ENCODE measurements around the gene NCS1.

Gene NCS1

GRCh38 chr9:130142056-130142455 lies 30.1 kb upstream of the NCS1 start:
- TF ChIP-seq FOXP2 (optimal IDR thresholded peaks at IDR 0.05; ENCODE audit: borderline replicate concordance, extremely low read depth, extremely low read length, insufficient read depth) (no peak), REST (IDR thresholded peaks at IDR 0.05; ENCODE audit: insufficient read depth in 1 of 2, low read depth in 2 of 2, low read length in 2 of 2) (no peak), POLR2AphosphoS5 (IDR thresholded peaks at IDR 0.05; ENCODE audit: low read depth, low read length) (no peak), SIN3A (IDR thresholded peaks at IDR 0.05; ENCODE audit: borderline replicate concordance, insufficient read depth, low read length) (no peak), TAF1 (IDR thresholded peaks at IDR 0.05; ENCODE audit: borderline replicate concordance, insufficient read depth, low read length) (no peak)

GRCh38 chr9:130142641-130143040 lies 29.6 kb upstream of the NCS1 start:
- TF ChIP-seq REST (IDR thresholded peaks at IDR 0.05; ENCODE audit: insufficient read depth in 1 of 2, low read depth in 2 of 2, low read length in 2 of 2) = no peak
- no peak for TF ChIP-seq SIN3A (IDR thresholded peaks at IDR 0.05; ENCODE audit: borderline replicate concordance, insufficient read depth, low read length)

GRCh38 chr9:130143279-130143893 lies 28.8 kb upstream of the NCS1 start:
- no peak for TF ChIP-seq TAF1 (IDR thresholded peaks at IDR 0.05; ENCODE audit: borderline replicate concordance, insufficient read depth, low read length)
- no peak for TF ChIP-seq REST (IDR thresholded peaks at IDR 0.05; ENCODE audit: insufficient read depth in 1 of 2, low read depth in 2 of 2, low read length in 2 of 2)
- TF ChIP-seq POLR2AphosphoS5 (IDR thresholded peaks at IDR 0.05; ENCODE audit: low read depth, low read length) = no peak
- TF ChIP-seq SIN3A (IDR thresholded peaks at IDR 0.05; ENCODE audit: borderline replicate concordance, insufficient read depth, low read length) = no peak
- no peak for TF ChIP-seq FOXP2 (optimal IDR thresholded peaks at IDR 0.05; ENCODE audit: borderline replicate concordance, extremely low read depth, extremely low read length, insufficient read depth)

GRCh38 chr9:130143958-130144366 lies 28.2 kb upstream of the NCS1 start:
- TF ChIP-seq TAF1 (IDR thresholded peaks at IDR 0.05; ENCODE audit: borderline replicate concordance, insufficient read depth, low read length) (no peak), SIN3A (IDR thresholded peaks at IDR 0.05; ENCODE audit: borderline replicate concordance, insufficient read depth, low read length) (no peak), REST (IDR thresholded peaks at IDR 0.05; ENCODE audit: insufficient read depth in 1 of 2, low read depth in 2 of 2, low read length in 2 of 2) (no peak), POLR2AphosphoS5 (IDR thresholded peaks at IDR 0.05; ENCODE audit: low read depth, low read length) (no peak), FOXP2 (optimal IDR thresholded peaks at IDR 0.05; ENCODE audit: borderline replicate concordance, extremely low read depth, extremely low read length, insufficient read depth) (no peak)

- no peak for TF ChIP-seq TAF1 (IDR thresholded peaks at IDR 0.05; ENCODE audit: borderline replicate concordance, insufficient read depth, low read length)
- TF ChIP-seq REST (IDR thresholded peaks at IDR 0.05; ENCODE audit: insufficient read depth in 1 of 2, low read depth in 2 of 2, low read length in 2 of 2) = no peak
- TF ChIP-seq SIN3A (IDR thresholded peaks at IDR 0.05; ENCODE audit: borderline replicate concordance, insufficient read depth, low read length) = no peak
- no peak for TF ChIP-seq POLR2AphosphoS5 (IDR thresholded peaks at IDR 0.05; ENCODE audit: low read depth, low read length)
- no peak for TF ChIP-seq FOXP2 (optimal IDR thresholded peaks at IDR 0.05; ENCODE audit: borderline replicate concordance, extremely low read depth, extremely low read length, insufficient read depth)
Measured at GRCh38 chr9:130144703-130145102, 27.5 kb upstream of the NCS1 start.
